SK-N-MC (cell line): ENCODE measurements around the gene NOTCH4.

Experiments
- EZH2 ChIP-seq: fragments of 200-600 bp; sonication (generic); IDR thresholded peaks from one replicate; pipeline ENCODE4 v1.6.1; 2017; ENCODE audit warnings: antibody characterized with exemption
- POLR2AphosphoS5 ChIP-seq: IDR thresholded peaks from 2 replicates; pipeline ENCODE4 v1.6.1; 2012; ENCODE audit warnings: mild to moderate bottlenecking, low read depth, low read length, borderline replicate concordance

- TF ChIP-seq POLR2AphosphoS5 (no peak), EZH2 (no peak)
Measured at GRCh38 chr6:32181915-32182529, 41.8 kb downstream of the NOTCH4 start.
